A549 (cell line): ENCODE measurements around the gene TCP10L.

Experiments
- MYC ChIP-seq: IDR thresholded peaks from 2 replicates; pipeline ENCODE4 v1.6.1; 2012; ENCODE audit warnings: mild to moderate bottlenecking, inconsistent platforms, low read length, improper control_type of control experiment, borderline replicate concordance
- TF ChIP-seq, protein P1 (sequence below): fragments of >200 bp; sonication (Bioruptor Twin); formaldehyde crosslinking; IDR thresholded peaks from 3 replicates; pipeline ENCODE4 v1.5.1; 2016

DNA sequence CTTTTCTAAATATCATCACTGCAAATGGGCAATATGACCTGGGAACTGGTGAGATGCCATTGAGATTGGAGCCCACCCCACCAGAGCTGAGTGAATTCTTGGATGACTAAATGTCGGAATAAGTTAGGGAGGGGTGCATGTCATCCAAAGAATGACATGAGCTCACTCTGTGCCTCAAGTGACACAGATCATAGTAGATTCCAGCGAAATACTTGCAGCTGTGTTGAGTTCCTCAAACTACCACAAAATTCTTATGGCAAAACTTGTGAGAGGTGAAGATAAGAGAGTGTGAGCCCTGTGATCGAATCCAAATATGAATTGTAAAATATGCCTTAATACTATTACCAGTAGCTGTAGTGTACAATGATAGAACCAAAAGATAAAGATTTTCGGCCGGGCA, 2.3 kb upstream of the TCP10L start:
- TF ChIP-seq, protein P1, sequence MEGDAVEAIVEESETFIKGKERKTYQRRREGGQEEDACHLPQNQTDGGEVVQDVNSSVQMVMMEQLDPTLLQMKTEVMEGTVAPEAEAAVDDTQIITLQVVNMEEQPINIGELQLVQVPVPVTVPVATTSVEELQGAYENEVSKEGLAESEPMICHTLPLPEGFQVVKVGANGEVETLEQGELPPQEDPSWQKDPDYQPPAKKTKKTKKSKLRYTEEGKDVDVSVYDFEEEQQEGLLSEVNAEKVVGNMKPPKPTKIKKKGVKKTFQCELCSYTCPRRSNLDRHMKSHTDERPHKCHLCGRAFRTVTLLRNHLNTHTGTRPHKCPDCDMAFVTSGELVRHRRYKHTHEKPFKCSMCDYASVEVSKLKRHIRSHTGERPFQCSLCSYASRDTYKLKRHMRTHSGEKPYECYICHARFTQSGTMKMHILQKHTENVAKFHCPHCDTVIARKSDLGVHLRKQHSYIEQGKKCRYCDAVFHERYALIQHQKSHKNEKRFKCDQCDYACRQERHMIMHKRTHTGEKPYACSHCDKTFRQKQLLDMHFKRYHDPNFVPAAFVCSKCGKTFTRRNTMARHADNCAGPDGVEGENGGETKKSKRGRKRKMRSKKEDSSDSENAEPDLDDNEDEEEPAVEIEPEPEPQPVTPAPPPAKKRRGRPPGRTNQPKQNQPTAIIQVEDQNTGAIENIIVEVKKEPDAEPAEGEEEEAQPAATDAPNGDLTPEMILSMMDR: no peak
- TF ChIP-seq MYC: no peak
